ENCODE measurements around the gene COMMD9.

GRCh38 chr11:36224209-36224882 is 64.9 kb downstream of the COMMD9 start:
- TF ChIP-seq POLR2A (IDR thresholded peaks at IDR 0.05; ENCODE audit: extremely low read depth, insufficient read length) (no peak), CTCF (IDR thresholded peaks at IDR 0.05; ENCODE audit: low read depth, low read length) (no peak), MAX (IDR thresholded peaks at IDR 0.05; ENCODE audit: low read depth, low read length) (no peak), MYC (IDR thresholded peaks at IDR 0.05; ENCODE audit: low read depth, low read length) (no peak)

All from NB4 (cell line).